ENCODE data around the gene NOS1AP.

The NOS1AP gene

GRCh38 chr1:162272419-162272818, 202.9 kb downstream of the NOS1AP start:
- Histone ChIP-seq H3K4me3 (ENCODE audit: low read depth, low read length) (no peak overlapping the region), H3K27me3 (replicated peaks) (no peaks in the 10 kb centered on the region), H3K27ac (no peak overlapping the region), H3K36me3 (replicated peaks) (no peaks in the 10 kb centered on the region)
- in situ Hi-C loops (cut with HindIII; ENCODE audit: low pct_ligation_motif_present, low sequenced_read_pairs), result no loop called here
- DNase-seq, result no peak
- TF ChIP-seq, protein P1, sequence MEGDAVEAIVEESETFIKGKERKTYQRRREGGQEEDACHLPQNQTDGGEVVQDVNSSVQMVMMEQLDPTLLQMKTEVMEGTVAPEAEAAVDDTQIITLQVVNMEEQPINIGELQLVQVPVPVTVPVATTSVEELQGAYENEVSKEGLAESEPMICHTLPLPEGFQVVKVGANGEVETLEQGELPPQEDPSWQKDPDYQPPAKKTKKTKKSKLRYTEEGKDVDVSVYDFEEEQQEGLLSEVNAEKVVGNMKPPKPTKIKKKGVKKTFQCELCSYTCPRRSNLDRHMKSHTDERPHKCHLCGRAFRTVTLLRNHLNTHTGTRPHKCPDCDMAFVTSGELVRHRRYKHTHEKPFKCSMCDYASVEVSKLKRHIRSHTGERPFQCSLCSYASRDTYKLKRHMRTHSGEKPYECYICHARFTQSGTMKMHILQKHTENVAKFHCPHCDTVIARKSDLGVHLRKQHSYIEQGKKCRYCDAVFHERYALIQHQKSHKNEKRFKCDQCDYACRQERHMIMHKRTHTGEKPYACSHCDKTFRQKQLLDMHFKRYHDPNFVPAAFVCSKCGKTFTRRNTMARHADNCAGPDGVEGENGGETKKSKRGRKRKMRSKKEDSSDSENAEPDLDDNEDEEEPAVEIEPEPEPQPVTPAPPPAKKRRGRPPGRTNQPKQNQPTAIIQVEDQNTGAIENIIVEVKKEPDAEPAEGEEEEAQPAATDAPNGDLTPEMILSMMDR (IDR thresholded peaks at IDR 0.05; ENCODE audit: low read depth, low read length, missing control alignments), result no peak

GRCh38 chr1:162275622-162276175, 206.2 kb downstream of the NOS1AP start:
- in situ Hi-C loops (cut with HindIII; ENCODE audit: low pct_ligation_motif_present, low sequenced_read_pairs), result no loop called here
- Histone ChIP-seq H3K4me3 (ENCODE audit: low read depth, low read length) (no peak overlapping the region), H3K27ac (no peak overlapping the region), H3K36me3 (replicated peaks) (no peaks in the 10 kb centered on the region), H3K27me3 (replicated peaks) (no peaks in the 10 kb centered on the region)
- DNase-seq, result no peak
- TF ChIP-seq, protein P1 (IDR thresholded peaks at IDR 0.05; ENCODE audit: low read depth, low read length, missing control alignments), result no peak

DNA sequence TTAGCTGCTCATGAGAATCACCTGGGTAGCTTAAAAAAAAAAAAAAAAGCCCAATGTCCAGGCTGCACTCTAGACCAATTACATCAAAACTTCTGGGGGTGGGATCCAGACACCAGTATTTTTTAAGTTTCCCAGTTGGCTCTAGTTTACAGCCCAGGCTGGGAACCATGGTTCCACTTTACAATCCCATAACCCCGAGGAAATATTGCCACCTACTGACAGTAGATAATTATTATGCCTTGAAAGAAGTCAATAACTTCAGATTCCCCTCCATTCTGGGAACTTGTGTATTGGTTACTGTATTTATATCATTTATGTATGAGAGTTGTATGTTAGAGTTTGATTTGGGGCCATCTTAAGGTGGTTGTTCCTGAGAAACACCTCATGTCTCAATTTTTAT, 207.0 kb downstream of the NOS1AP start:
- TF ChIP-seq, protein P1 (IDR thresholded peaks at IDR 0.05; ENCODE audit: low read depth, low read length, missing control alignments), result peak; percentile 39
- in situ Hi-C loops (cut with HindIII; ENCODE audit: low pct_ligation_motif_present, low sequenced_read_pairs), result no loop called here

DNA sequence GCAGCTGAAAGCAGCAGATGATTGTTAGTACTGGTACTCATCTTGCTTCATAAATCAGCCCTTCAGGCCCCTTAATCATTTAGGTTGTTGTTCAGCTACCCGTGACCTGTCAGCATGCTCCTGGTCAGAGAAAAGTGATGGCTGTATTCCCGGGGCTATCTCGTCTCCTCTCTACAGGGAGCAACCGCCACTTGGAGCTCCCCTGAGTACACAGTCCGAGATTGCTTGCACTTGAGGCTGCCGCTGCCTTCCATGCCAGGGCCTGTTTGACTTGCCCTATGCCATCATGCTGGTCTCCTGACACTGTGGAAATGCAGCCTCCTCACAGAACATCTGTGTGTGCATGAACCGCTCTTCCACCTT, 209.6 kb downstream of the NOS1AP start:
- TF ChIP-seq, protein P1 (IDR thresholded peaks at IDR 0.05; ENCODE audit: low read depth, low read length, missing control alignments), result no peak
- in situ Hi-C loops (cut with HindIII; ENCODE audit: low pct_ligation_motif_present, low sequenced_read_pairs), result no loop called here
- no peak overlapping the region for H3K27ac ChIP-seq
- H3K4me3 ChIP-seq (ENCODE audit: low read depth, low read length), result no peak overlapping the region
- H3K27me3 ChIP-seq (replicated peaks), result no peaks in the 10 kb centered on the region
- no peak for DNase-seq
- no peaks in the 10 kb centered on the region for H3K36me3 ChIP-seq (replicated peaks)

More for the DNA sequence above, 207.0 kb downstream of the NOS1AP start:
- H3K27me3 ChIP-seq (replicated peaks), result no peaks in the 10 kb centered on the region
- H3K36me3 ChIP-seq (replicated peaks), result no peaks in the 10 kb centered on the region
- no peak overlapping the region for H3K27ac ChIP-seq
- DNase-seq, result no peak
- no peak overlapping the region for H3K4me3 ChIP-seq (ENCODE audit: low read depth, low read length)

GRCh38 chr1:162281426-162281825, 211.9 kb downstream of the NOS1AP start:
- H3K36me3 ChIP-seq (replicated peaks), result no peaks in the 10 kb centered on the region
- H3K27me3 ChIP-seq (replicated peaks), result no peaks in the 10 kb centered on the region
- no peak overlapping the region for H3K4me3 ChIP-seq (ENCODE audit: low read depth, low read length)
- TF ChIP-seq, protein P1 (IDR thresholded peaks at IDR 0.05; ENCODE audit: low read depth, low read length, missing control alignments), result no peak
- in situ Hi-C loops (cut with HindIII; ENCODE audit: low pct_ligation_motif_present, low sequenced_read_pairs), result no loop called here
- H3K27ac ChIP-seq, result no peak overlapping the region
- no peak for DNase-seq

DNA sequence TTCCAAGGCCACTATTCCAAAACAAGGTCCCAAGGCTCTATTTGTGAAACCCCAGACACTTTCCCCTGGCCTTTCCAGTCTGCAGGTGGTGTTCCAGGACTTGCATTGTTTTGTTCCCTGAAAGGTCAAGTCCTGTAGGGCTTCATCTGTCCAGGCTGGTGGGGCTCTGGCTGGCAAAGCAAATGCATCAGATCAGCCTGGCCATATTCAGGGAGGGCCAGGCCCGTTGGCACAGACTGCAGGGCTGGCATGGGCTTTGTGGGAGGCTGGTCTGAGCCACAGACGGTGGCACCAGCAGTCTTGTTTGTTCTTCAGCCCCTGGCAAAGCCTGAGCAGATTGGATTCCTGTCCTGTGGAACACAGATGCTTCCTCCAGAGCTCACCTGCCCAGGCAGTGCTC, 214.2 kb downstream of the NOS1AP start:
- Histone ChIP-seq H3K27me3 (replicated peaks) (no peaks in the 10 kb centered on the region), H3K4me3 (ENCODE audit: low read depth, low read length) (no peak overlapping the region), H3K36me3 (replicated peaks) (no peaks in the 10 kb centered on the region), H3K27ac (no peak overlapping the region)
- TF ChIP-seq, protein P1 (IDR thresholded peaks at IDR 0.05; ENCODE audit: low read depth, low read length, missing control alignments), result no peak
- no peak for DNase-seq
- in situ Hi-C loops (cut with HindIII; ENCODE audit: low pct_ligation_motif_present, low sequenced_read_pairs), result no loop called here
